Muscle of leg (tissue), 11 donors: ENCODE data around the gene RALGAPA2. TPM values are rescaled to one million over a fixed set of nuclear protein-coding genes. Genes with fewer than 3 reads are reported as not detected.

Experiments
- DNase-seq: peaks from one replicate; pipeline ENCODE4 v3.0.0; 2013
- H3K27ac ChIP-seq: one replicate; pipeline ENCODE4 v1.5.1; 2013; ENCODE audit warnings: mild to moderate bottlenecking, low read length, control low read depth
- H3K27me3 ChIP-seq: one replicate; pipeline ENCODE4 v1.6.1; 2013; ENCODE audit warnings: low read length; ENCODE audit not compliant: control insufficient read depth, insufficient read depth
- H3K36me3 ChIP-seq: one replicate; pipeline ENCODE4 v1.6.1; 2013; ENCODE audit warnings: low read length; ENCODE audit not compliant: control insufficient read depth, insufficient read depth
- H3K4me1 ChIP-seq: one replicate; pipeline ENCODE4 v1.6.1; 2013; ENCODE audit warnings: low read length; ENCODE audit not compliant: control insufficient read depth, insufficient read depth
- H3K4me3 ChIP-seq: one replicate; pipeline ENCODE4 v1.5.1; 2013; ENCODE audit warnings: low read length, control low read depth
- H3K9me3 ChIP-seq: replicated peaks from 2 replicates; pipeline ENCODE4 v1.6.1; 2013; ENCODE audit warnings: low read depth, low read length; ENCODE audit not compliant: control insufficient read depth
- WGBS: methylation state at CpG from one replicate; pipeline ENCODE4 v1.1.5; 2013; ENCODE audit warnings: missing lambda C conversion rate; ENCODE audit not compliant: insufficient coverage; 5-methylcytosine and 5-hydroxymethylcytosine counted together
- polyA plus RNA-seq, 8 donors: library from polyadenylated mRNA; unstranded; fragments of 120-200 nt; gene quantifications; one replicate each; pipeline versions ENCODE4 v1.2.1 to v1.2.3, GENCODE V29; 2013; ENCODE audit warnings: inconsistent platforms in 1 of 8, low replicate concordance in 1 of 8; ENCODE audit not compliant: insufficient read length in 8 of 8, insufficient read depth in 1 of 8
- total RNA-seq: library from RNA; stranded (reverse); fragments of 120-200 nt; gene quantifications from one replicate; pipeline ENCODE4 v1.2.4, GENCODE V29; 2013

The RALGAPA2 gene
- total and polyA plus RNA-seq, 9 donors, result 6.0 to 10.6 (median 8.3) TPM

- H3K9me3 ChIP-seq, result no peaks in the 10 kb centered on the region
- H3K36me3 ChIP-seq, result peaks cover 11% of the 10 kb centered on the region
- WGBS, result 100% methylated on average over 2 of the region's 3 CpGs
- no peak overlapping the region for H3K27ac ChIP-seq
- H3K27me3 ChIP-seq, result no peaks in the 10 kb centered on the region
- H3K4me3 ChIP-seq, result no peak overlapping the region
- no peak for DNase-seq
- no peaks in the 10 kb centered on the region for H3K4me1 ChIP-seq
Measured at GRCh38 chr20:20614391-20614790, 98.1 kb downstream of the RALGAPA2 start.

GRCh38 chr20:20612251-20612650 is 100.2 kb downstream of the RALGAPA2 start:
- no peaks in the 10 kb centered on the region for H3K27me3 ChIP-seq
- no peak overlapping the region for H3K4me3 ChIP-seq
- H3K9me3 ChIP-seq, result no peaks in the 10 kb centered on the region
- no peaks in the 10 kb centered on the region for H3K4me1 ChIP-seq
- WGBS, result 20% methylated on average over 1 of the region's 2 CpGs
- H3K36me3 ChIP-seq, result peaks cover 9% of the 10 kb centered on the region
- no peak overlapping the region for H3K27ac ChIP-seq
- no peak for DNase-seq

- no peaks in the 10 kb centered on the region for H3K27me3 ChIP-seq
- H3K36me3 ChIP-seq, result peaks cover 9% of the 10 kb centered on the region
- H3K4me3 ChIP-seq, result no peak overlapping the region
- H3K4me1 ChIP-seq, result no peaks in the 10 kb centered on the region
- DNase-seq, result no peak
- H3K9me3 ChIP-seq, result no peaks in the 10 kb centered on the region
- H3K27ac ChIP-seq, result no peak overlapping the region
- no CpG with 5 or more reads among the region's 1 CpG for WGBS
Measured at GRCh38 chr20:20611167-20611566, 101.3 kb downstream of the RALGAPA2 start.

GRCh38 chr20:20609522-20609921 is 102.9 kb downstream of the RALGAPA2 start:
- Histone ChIP-seq H3K9me3 (no peaks in the 10 kb centered on the region), H3K4me3 (no peak overlapping the region), H3K36me3 (peaks cover 3% of the 10 kb centered on the region), H3K4me1 (no peaks in the 10 kb centered on the region), H3K27ac (no peak overlapping the region), H3K27me3 (no peaks in the 10 kb centered on the region)
- WGBS, result 78% methylated on average over 4 of the region's 6 CpGs
- DNase-seq, result peak; percentile 8

- 89% methylated on average over 4 of the region's 4 CpGs for WGBS
- no peaks in the 10 kb centered on the region for H3K4me1 ChIP-seq
- H3K27ac ChIP-seq, result no peak overlapping the region
- no peak overlapping the region for H3K4me3 ChIP-seq
- H3K9me3 ChIP-seq, result no peaks in the 10 kb centered on the region
- DNase-seq, result no peak
- no peaks in the 10 kb centered on the region for H3K27me3 ChIP-seq
- peaks cover 3% of the 10 kb centered on the region for H3K36me3 ChIP-seq
Measured at GRCh38 chr20:20608641-20609040, 103.8 kb downstream of the RALGAPA2 start.

- H3K9me3 ChIP-seq, result no peaks in the 10 kb centered on the region
- 67% methylated on average over 1 of the region's 1 CpG for WGBS
- H3K36me3 ChIP-seq, result peaks cover 3% of the 10 kb centered on the region
- no peak overlapping the region for H3K4me3 ChIP-seq
- H3K4me1 ChIP-seq, result no peaks in the 10 kb centered on the region
- no peak overlapping the region for H3K27ac ChIP-seq
- no peak for DNase-seq
- no peaks in the 10 kb centered on the region for H3K27me3 ChIP-seq
Measured at GRCh38 chr20:20608041-20608440, 104.4 kb downstream of the RALGAPA2 start.

- no CpG with 5 or more reads among the region's 1 CpG for WGBS
Measured at GRCh38 chr20:20606881-20607280, 105.6 kb downstream of the RALGAPA2 start.

GRCh38 chr20:20606050-20606449 is 106.4 kb downstream of the RALGAPA2 start:
- Histone ChIP-seq H3K27ac (no peak overlapping the region), H3K4me1 (no peaks in the 10 kb centered on the region), H3K27me3 (no peaks in the 10 kb centered on the region), H3K4me3 (no peak overlapping the region), H3K36me3 (peaks cover 3% of the 10 kb centered on the region), H3K9me3 (no peaks in the 10 kb centered on the region)
- 52% methylated on average over 3 of the region's 3 CpGs for WGBS
- peak; percentile 43 for DNase-seq

More at GRCh38 chr20:20606881-20607280, 105.6 kb downstream of the RALGAPA2 start:
- DNase-seq, result no peak
- Histone ChIP-seq H3K36me3 (peaks cover 3% of the 10 kb centered on the region), H3K27me3 (no peaks in the 10 kb centered on the region), H3K4me1 (no peaks in the 10 kb centered on the region), H3K27ac (no peak overlapping the region), H3K4me3 (no peak overlapping the region), H3K9me3 (no peaks in the 10 kb centered on the region)

- no peak for DNase-seq
- Histone ChIP-seq H3K4me3 (no peak overlapping the region), H3K36me3 (no peaks in the 10 kb centered on the region), H3K9me3 (no peaks in the 10 kb centered on the region), H3K27ac (no peak overlapping the region), H3K27me3 (no peaks in the 10 kb centered on the region), H3K4me1 (no peaks in the 10 kb centered on the region)
- 80% methylated on average over 1 of the region's 6 CpGs for WGBS
Measured at GRCh38 chr20:20604907-20605306, 107.5 kb downstream of the RALGAPA2 start.

- Histone ChIP-seq H3K36me3 (no peaks in the 10 kb centered on the region), H3K9me3 (no peaks in the 10 kb centered on the region), H3K27ac (no peak overlapping the region), H3K4me1 (no peaks in the 10 kb centered on the region), H3K4me3 (no peak overlapping the region), H3K27me3 (no peaks in the 10 kb centered on the region)
- no peak for DNase-seq
- WGBS, result no CpG with 5 or more reads among the region's 4 CpGs
Measured at GRCh38 chr20:20604357-20604756, 108.1 kb downstream of the RALGAPA2 start.

- Histone ChIP-seq H3K27me3 (no peaks in the 10 kb centered on the region), H3K27ac (no peak overlapping the region), H3K4me3 (no peak overlapping the region), H3K36me3 (no peaks in the 10 kb centered on the region), H3K4me1 (no peaks in the 10 kb centered on the region), H3K9me3 (no peaks in the 10 kb centered on the region)
- DNase-seq, result no peak
- WGBS, result 72% methylated on average over 3 of the region's 5 CpGs
Measured at GRCh38 chr20:20603339-20603990, 109.0 kb downstream of the RALGAPA2 start.
